ENCODE results near the gene FBXO45. TPM values are rescaled to one million over a fixed set of nuclear protein-coding genes. Genes with fewer than 3 reads are reported as not detected.

Gene FBXO45
- total and polyA plus RNA-seq, 2 experiments from 2014 or later: 6.8 to 12.2 TPM

DNA sequence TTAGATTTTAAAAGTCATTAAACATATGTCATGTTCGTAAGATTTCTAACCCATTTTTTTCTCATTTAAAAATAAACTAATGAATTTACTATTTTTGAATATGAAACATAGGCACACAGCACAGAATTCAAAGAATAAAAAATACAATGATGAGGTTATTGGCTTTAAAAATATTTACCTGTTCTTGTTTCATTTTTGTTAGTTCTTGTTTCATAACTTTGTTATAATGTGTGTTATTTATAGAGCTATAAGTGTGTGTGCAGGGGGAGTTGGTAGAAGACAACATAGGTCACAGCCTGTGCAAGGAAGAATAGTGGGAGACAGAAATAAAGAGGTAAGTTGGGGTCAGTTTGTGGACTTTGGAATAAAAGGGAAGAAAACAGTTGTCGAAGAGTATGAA is 40.2 kb downstream of the FBXO45 start:
- Histone ChIP-seq H3K4me3 (no peak overlapping the region), H3K9me3 (ENCODE audit: low read depth) (peaks cover 3% of the 10 kb centered on the region), H2AFZ (no peak overlapping the region), H4K20me1 (ENCODE audit: insufficient read depth, poor library complexity, severe bottlenecking) (no peaks in the 10 kb centered on the region), H3K9me2 (replicated peaks; ENCODE audit: insufficient read depth) (no peaks in the 10 kb centered on the region), H3K79me2 (no peaks in the 10 kb centered on the region), H3K27me3 (no peaks in the 10 kb centered on the region), H3K4me1 (ENCODE audit: insufficient read depth) (no peaks in the 10 kb centered on the region), H3K36me3 (replicated peaks; ENCODE audit: insufficient read depth, low read depth) (no peaks in the 10 kb centered on the region), H3K27ac (no peak overlapping the region), H3K4me2 (no peak overlapping the region)
- TF ChIP-seq EZH2 (IDR thresholded peaks at IDR 0.05; ENCODE audit: borderline replicate concordance) (no peak), EZH2phosphoT487 (IDR thresholded peaks at IDR 0.05; ENCODE audit: low read depth, severe bottlenecking, unreplicated experiment) (no peak)
- TF ChIP-seq, protein P1, sequence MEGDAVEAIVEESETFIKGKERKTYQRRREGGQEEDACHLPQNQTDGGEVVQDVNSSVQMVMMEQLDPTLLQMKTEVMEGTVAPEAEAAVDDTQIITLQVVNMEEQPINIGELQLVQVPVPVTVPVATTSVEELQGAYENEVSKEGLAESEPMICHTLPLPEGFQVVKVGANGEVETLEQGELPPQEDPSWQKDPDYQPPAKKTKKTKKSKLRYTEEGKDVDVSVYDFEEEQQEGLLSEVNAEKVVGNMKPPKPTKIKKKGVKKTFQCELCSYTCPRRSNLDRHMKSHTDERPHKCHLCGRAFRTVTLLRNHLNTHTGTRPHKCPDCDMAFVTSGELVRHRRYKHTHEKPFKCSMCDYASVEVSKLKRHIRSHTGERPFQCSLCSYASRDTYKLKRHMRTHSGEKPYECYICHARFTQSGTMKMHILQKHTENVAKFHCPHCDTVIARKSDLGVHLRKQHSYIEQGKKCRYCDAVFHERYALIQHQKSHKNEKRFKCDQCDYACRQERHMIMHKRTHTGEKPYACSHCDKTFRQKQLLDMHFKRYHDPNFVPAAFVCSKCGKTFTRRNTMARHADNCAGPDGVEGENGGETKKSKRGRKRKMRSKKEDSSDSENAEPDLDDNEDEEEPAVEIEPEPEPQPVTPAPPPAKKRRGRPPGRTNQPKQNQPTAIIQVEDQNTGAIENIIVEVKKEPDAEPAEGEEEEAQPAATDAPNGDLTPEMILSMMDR (IDR thresholded peaks at IDR 0.05; ENCODE audit: poor library complexity): no peak
- WGBS (ENCODE audit: low lambda C conversion rate, missing lambda C conversion rate): 97% methylated on average over 2 of the region's 2 CpGs
- no peak for DNase-seq (ENCODE audit: low spot score)

DNA sequence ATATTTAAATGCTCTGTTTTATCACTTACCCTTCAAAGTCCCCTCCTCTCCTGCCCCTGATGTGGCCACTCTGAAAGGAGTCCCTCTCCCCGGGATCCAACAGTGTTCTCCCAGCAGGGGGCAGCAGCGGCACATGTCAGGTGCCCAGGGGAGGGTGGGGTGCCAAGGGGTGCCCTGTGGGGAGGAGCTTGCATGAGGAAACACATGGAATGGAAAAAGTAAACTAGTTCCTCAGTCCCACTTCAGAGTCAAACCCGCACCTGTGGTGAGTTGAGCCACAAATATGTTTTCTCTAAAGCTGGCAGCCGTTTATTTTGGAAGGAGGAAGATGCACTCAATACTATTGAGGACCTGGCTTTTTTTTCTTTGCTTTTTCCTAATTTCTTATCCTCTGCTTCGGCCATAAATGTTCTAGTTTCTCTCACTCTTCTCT is 40.9 kb downstream of the FBXO45 start:
- no peaks in the 10 kb centered on the region for H3K79me2 ChIP-seq
- no peak for TF ChIP-seq EZH2 (IDR thresholded peaks at IDR 0.05; ENCODE audit: borderline replicate concordance)
- TF ChIP-seq, protein P1 (IDR thresholded peaks at IDR 0.05; ENCODE audit: poor library complexity): peak; percentile 86
- no peak overlapping the region for H3K4me3 ChIP-seq
- no peak overlapping the region for H3K27ac ChIP-seq
- peak overlapping the region; percentile 35 for H3K4me2 ChIP-seq
- whole genome bisulfite sequencing (ENCODE audit: low lambda C conversion rate, missing lambda C conversion rate): 32% methylated on average over 5 of the region's 5 CpGs
- H3K9me3 ChIP-seq (ENCODE audit: low read depth): peaks cover 3% of the 10 kb centered on the region
- no peaks in the 10 kb centered on the region for H3K9me2 ChIP-seq (replicated peaks; ENCODE audit: insufficient read depth)
- H3K36me3 ChIP-seq (replicated peaks; ENCODE audit: insufficient read depth, low read depth): no peaks in the 10 kb centered on the region
- no peaks in the 10 kb centered on the region for H3K4me1 ChIP-seq (ENCODE audit: insufficient read depth)
- no peaks in the 10 kb centered on the region for H4K20me1 ChIP-seq (ENCODE audit: insufficient read depth, poor library complexity, severe bottlenecking)
- no peak overlapping the region for H2AFZ ChIP-seq
- DNase-seq (ENCODE audit: low spot score): peak; percentile 93
- no peaks in the 10 kb centered on the region for H3K27me3 ChIP-seq

DNA sequence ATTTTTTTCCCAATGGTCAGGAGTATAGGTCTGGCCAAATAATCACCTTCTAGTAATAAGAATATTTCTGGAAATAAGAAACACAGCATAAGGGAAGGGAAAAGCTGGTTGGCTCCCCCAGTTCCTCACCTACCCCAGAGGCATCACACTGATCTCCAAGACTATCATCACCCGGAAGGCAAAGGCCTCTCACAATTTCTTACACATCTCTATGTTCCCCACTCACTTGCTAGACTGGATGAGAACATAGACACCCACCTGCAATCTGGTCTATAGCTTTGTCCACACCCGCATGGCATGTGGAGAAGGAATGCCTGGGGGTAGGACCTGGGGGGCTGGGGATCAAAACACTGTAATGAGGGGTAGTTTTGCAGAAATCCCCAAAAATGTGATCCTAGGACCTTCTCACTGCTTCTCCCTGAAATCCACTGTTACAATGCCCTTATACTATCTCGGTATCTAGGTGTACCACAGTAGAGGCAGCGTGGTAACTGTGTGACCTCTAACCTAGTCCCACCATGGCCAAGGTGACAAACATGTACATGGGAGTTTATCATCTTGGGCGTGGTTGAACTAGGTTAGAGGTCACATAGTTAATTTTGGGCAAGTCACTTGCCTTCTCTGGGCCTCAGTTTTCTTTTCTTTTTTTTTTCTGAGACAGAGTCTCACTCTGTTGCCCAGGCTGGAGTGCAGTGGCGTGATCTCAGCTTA is 41.5 kb downstream of the FBXO45 start:
- no peaks in the 10 kb centered on the region for H3K4me1 ChIP-seq (ENCODE audit: insufficient read depth)
- H3K4me2 ChIP-seq: no peak overlapping the region
- no peaks in the 10 kb centered on the region for H4K20me1 ChIP-seq (ENCODE audit: insufficient read depth, poor library complexity, severe bottlenecking)
- H3K9me3 ChIP-seq (ENCODE audit: low read depth): peaks cover 3% of the 10 kb centered on the region
- no peak overlapping the region for H3K27ac ChIP-seq
- no peak for DNase-seq (ENCODE audit: low spot score)
- H3K27me3 ChIP-seq: no peaks in the 10 kb centered on the region
- no peaks in the 10 kb centered on the region for H3K9me2 ChIP-seq (replicated peaks; ENCODE audit: insufficient read depth)
- no peaks in the 10 kb centered on the region for H3K79me2 ChIP-seq
- H3K36me3 ChIP-seq (replicated peaks; ENCODE audit: insufficient read depth, low read depth): no peaks in the 10 kb centered on the region
- TF ChIP-seq EZH2 (IDR thresholded peaks at IDR 0.05; ENCODE audit: borderline replicate concordance) (no peak), EZH2phosphoT487 (IDR thresholded peaks at IDR 0.05; ENCODE audit: low read depth, severe bottlenecking, unreplicated experiment) (no peak)
- TF ChIP-seq, protein P1 (IDR thresholded peaks at IDR 0.05; ENCODE audit: poor library complexity): no peak
- no peak overlapping the region for H3K4me3 ChIP-seq
- 87% methylated on average over 6 of the region's 6 CpGs for WGBS (ENCODE audit: low lambda C conversion rate, missing lambda C conversion rate)
- H2AFZ ChIP-seq: no peak overlapping the region
